Measurements from ENCODE around the gene CRYZL1.
"Not testable (repeated sequence)": the region's sequence is repeated elsewhere in the genome, so short reads cannot be mapped to it uniquely, and the experiment has no call there.

The CRYZL1 gene

GRCh38 chr21:33578214-33578613 is 63.3 kb downstream of the CRYZL1 start:
- TF ChIP-seq CTCF (IDR thresholded peaks at IDR 0.05; ENCODE audit: low read depth, low read length): no peak
- H3K9me3 ChIP-seq (ENCODE audit: severe bottlenecking): no peaks in the 10 kb centered on the region
- H3K27me3 ChIP-seq (ENCODE audit: insufficient read depth, low read depth, severe bottlenecking): no peaks in the 10 kb centered on the region
- no peak overlapping the region for H3K27ac ChIP-seq
- H3K36me3 ChIP-seq: peaks cover 93% of the 10 kb centered on the region
- no peak for DNase-seq
- H3K4me3 ChIP-seq (ENCODE audit: low read depth, low read length): no peak overlapping the region

GRCh38 chr21:33576741-33577141 is 64.8 kb downstream of the CRYZL1 start:
- DNase-seq; H3K9me3 ChIP-seq (ENCODE audit: severe bottlenecking); H3K27ac ChIP-seq; H3K4me3 ChIP-seq (ENCODE audit: low read depth, low read length); H3K27me3 ChIP-seq (ENCODE audit: insufficient read depth, low read depth, severe bottlenecking): not testable (repeated sequence)
- peaks cover 93% of the 10 kb centered on the region for H3K36me3 ChIP-seq

- H3K9me3 ChIP-seq (ENCODE audit: severe bottlenecking): no peaks in the 10 kb centered on the region
- H3K27ac ChIP-seq: no peak overlapping the region
- peaks cover 96% of the 10 kb centered on the region for H3K36me3 ChIP-seq
- no peak for TF ChIP-seq CTCF (IDR thresholded peaks at IDR 0.05; ENCODE audit: low read depth, low read length)
- no peak overlapping the region for H3K4me3 ChIP-seq (ENCODE audit: low read depth, low read length)
- DNase-seq: no peak
- H3K27me3 ChIP-seq (ENCODE audit: insufficient read depth, low read depth, severe bottlenecking): no peaks in the 10 kb centered on the region
Measured at GRCh38 chr21:33572350-33572749, 69.2 kb downstream of the CRYZL1 start.

GRCh38 chr21:33569991-33570390 is 71.5 kb downstream of the CRYZL1 start:
- DNase-seq: no peak
- peaks cover 86% of the 10 kb centered on the region for H3K36me3 ChIP-seq

GRCh38 chr21:33568448-33568847 is 73.1 kb downstream of the CRYZL1 start:
- TF ChIP-seq CTCF (IDR thresholded peaks at IDR 0.05; ENCODE audit: low read depth, low read length): no peak
- H3K4me3 ChIP-seq (ENCODE audit: low read depth, low read length): no peak overlapping the region
- no peak overlapping the region for H3K27ac ChIP-seq
- peaks cover 79% of the 10 kb centered on the region for H3K36me3 ChIP-seq
- DNase-seq: no peak
- no peaks in the 10 kb centered on the region for H3K9me3 ChIP-seq (ENCODE audit: severe bottlenecking)
- no peaks in the 10 kb centered on the region for H3K27me3 ChIP-seq (ENCODE audit: insufficient read depth, low read depth, severe bottlenecking)

More at GRCh38 chr21:33569991-33570390, 71.5 kb downstream of the CRYZL1 start:
- Histone ChIP-seq H3K27ac (no peak overlapping the region), H3K27me3 (ENCODE audit: insufficient read depth, low read depth, severe bottlenecking) (no peaks in the 10 kb centered on the region), H3K9me3 (ENCODE audit: severe bottlenecking) (no peaks in the 10 kb centered on the region), H3K4me3 (ENCODE audit: low read depth, low read length) (no peak overlapping the region)
- no peak for TF ChIP-seq CTCF (IDR thresholded peaks at IDR 0.05; ENCODE audit: low read depth, low read length)

GRCh38 chr21:33567914-33568313 is 73.6 kb downstream of the CRYZL1 start:
- Histone ChIP-seq H3K27ac (no peak overlapping the region), H3K4me3 (ENCODE audit: low read depth, low read length) (no peak overlapping the region)

More at GRCh38 chr21:33567914-33568313, 73.6 kb downstream of the CRYZL1 start:
- DNase-seq: no peak
- no peak for TF ChIP-seq CTCF (IDR thresholded peaks at IDR 0.05; ENCODE audit: low read depth, low read length)
- no peaks in the 10 kb centered on the region for H3K9me3 ChIP-seq (ENCODE audit: severe bottlenecking)
- no peaks in the 10 kb centered on the region for H3K27me3 ChIP-seq (ENCODE audit: insufficient read depth, low read depth, severe bottlenecking)
- H3K36me3 ChIP-seq: peaks cover 79% of the 10 kb centered on the region
